BLaER1 treated with 17β-estradiol and CSF1 and Interleukin-3, amounts not matched to agents 10 nM and 100 nM (cell line): ENCODE data around the gene WDFY2.
A peak's percentile ranks its signal among the peaks of the same experiment; 100 is the strongest.
"Not testable (repeated sequence)": the region's sequence is repeated elsewhere in the genome, so short reads cannot be mapped to it uniquely, and the experiment has no call there.

Source experiments
- H3K27ac ChIP-seq, 11 experiments: shearing (Covaris generic); formaldehyde crosslinking; 2 replicates each; pipeline ENCODE4 v1.8.1; 2022
- H3K27me3 ChIP-seq, 11 experiments: shearing (Covaris generic); formaldehyde crosslinking; 2 replicates each; pipeline ENCODE4 v1.8.1; 2022
- H3K36me3 ChIP-seq, 11 experiments: shearing (Covaris generic); formaldehyde crosslinking; 2 replicates each; pipeline ENCODE4 v1.8.1; 2022
- H3K4me1 ChIP-seq, 10 experiments: shearing (Covaris generic); formaldehyde crosslinking; 2 replicates each; pipeline ENCODE4 v1.8.1; 2022
- H3K4me2 ChIP-seq, 11 experiments: shearing (Covaris generic); formaldehyde crosslinking; 2 replicates each; pipeline ENCODE4 v1.8.1; 2022
- H3K4me3 ChIP-seq, 10 experiments: shearing (Covaris generic); formaldehyde crosslinking; 2 replicates each; pipeline ENCODE4 v1.8.1; 2022
- H3K9ac ChIP-seq, 11 experiments: shearing (Covaris generic); formaldehyde crosslinking; 2 replicates each; pipeline ENCODE4 v1.8.1; 2022
- H3K9me3 ChIP-seq, 11 experiments: shearing (Covaris generic); formaldehyde crosslinking; replicated peaks in 1 of 11; 2 replicates each; pipeline ENCODE4 v1.8.1; 2022
- H4K20me1 ChIP-seq, 11 experiments: shearing (Covaris generic); formaldehyde crosslinking; 2 replicates each; pipeline ENCODE4 v1.8.1; 2022
- Cebpa-rat ChIP-seq, 11 experiments: shearing (Covaris generic); IDR thresholded peaks; 2 replicates each; pipeline ENCODE4 v1.8.1; 2022

The WDFY2 gene

DNA sequence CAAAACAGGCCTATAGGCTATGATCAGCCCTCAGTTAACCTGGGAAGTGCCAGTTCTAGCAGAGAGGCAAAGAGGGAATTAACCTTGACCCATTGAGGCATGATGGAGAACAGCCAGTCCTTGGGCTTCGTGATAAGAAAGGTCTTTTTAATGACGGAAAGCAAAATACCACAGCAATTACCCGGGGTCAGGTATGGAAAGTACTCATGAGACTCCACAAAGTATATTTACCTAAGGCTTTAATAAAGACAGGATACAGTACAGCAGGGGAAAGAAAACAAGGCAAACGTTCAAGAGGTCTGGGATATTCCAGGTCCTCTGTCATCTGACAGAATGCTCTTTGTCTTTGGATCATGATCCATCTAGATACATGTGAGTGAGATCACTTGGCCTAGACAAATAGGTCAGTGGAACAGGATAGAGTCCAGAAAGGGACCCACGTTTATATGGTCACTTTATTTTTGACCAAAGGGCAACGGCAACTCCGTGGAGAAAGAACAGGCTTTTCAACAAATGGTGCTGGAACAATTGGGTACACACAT is 52.2 kb downstream of the WDFY2 start:
- peaks cover 0 to 85% (median 18%) of the 10 kb centered on the region in 11 experiments; a peak in 12 of 22 replicates for H4K20me1 ChIP-seq
- peaks cover 0 to 6% (median 0%) of the 10 kb centered on the region in 11 experiments; a peak in 2 of 22 replicates for H3K36me3 ChIP-seq
- no peak overlapping the region for H3K27ac ChIP-seq
- no peaks in the 10 kb centered on the region for H3K27me3 ChIP-seq
- TF ChIP-seq Cebpa-rat (IDR thresholded peaks at IDR 0.05): no peak
- peaks cover 0 to 8% (median 3%) of the 10 kb centered on the region in 11 experiments; a peak in 1 of 22 replicates for H3K9me3 ChIP-seq
- no peak overlapping the region for H3K9ac ChIP-seq
- no peak overlapping the region for H3K4me3 ChIP-seq
- H3K4me2 ChIP-seq: no peak overlapping the region
- peaks cover 0 to 38% (median 3%) of the 10 kb centered on the region in 10 experiments; a peak in 10 of 20 replicates for H3K4me1 ChIP-seq

GRCh38 chr13:51637852-51638215 is 53.6 kb downstream of the WDFY2 start:
- H3K36me3 ChIP-seq: peaks cover 0 to 8% (median 0%) of the 10 kb centered on the region in 11 experiments; a peak in 3 of 22 replicates
- H3K9me3 ChIP-seq: peaks cover 0 to 8% (median 3%) of the 10 kb centered on the region in 11 experiments; a peak in 1 of 22 replicates
- no peak overlapping the region for H3K9ac ChIP-seq
- no peak overlapping the region for H3K4me2 ChIP-seq
- H3K4me1 ChIP-seq: peaks cover 0 to 28% (median 6%) of the 10 kb centered on the region in 10 experiments; a peak in 14 of 20 replicates
- H3K4me3 ChIP-seq: no peak overlapping the region
- peaks cover 0 to 73% (median 17%) of the 10 kb centered on the region in 11 experiments; a peak in 12 of 22 replicates for H4K20me1 ChIP-seq
- no peak for TF ChIP-seq Cebpa-rat (IDR thresholded peaks at IDR 0.05)
- H3K27me3 ChIP-seq: no peaks in the 10 kb centered on the region
- H3K27ac ChIP-seq: no peak overlapping the region

- H4K20me1 ChIP-seq: peaks cover 0 to 73% (median 12%) of the 10 kb centered on the region in 11 experiments; a peak in 12 of 22 replicates
- no peak overlapping the region for H3K27ac ChIP-seq
- no peak for TF ChIP-seq Cebpa-rat (IDR thresholded peaks at IDR 0.05)
- H3K36me3 ChIP-seq: peaks cover 0 to 8% (median 0%) of the 10 kb centered on the region in 11 experiments; a peak in 3 of 22 replicates
- H3K27me3 ChIP-seq: no peaks in the 10 kb centered on the region
- H3K4me1 ChIP-seq: peaks cover 2 to 28% (median 12%) of the 10 kb centered on the region in 10 experiments
- no peak overlapping the region for H3K9ac ChIP-seq
- no peak overlapping the region for H3K4me2 ChIP-seq
- H3K9me3 ChIP-seq: peaks cover 0 to 8% (median 3%) of the 10 kb centered on the region in 11 experiments; a peak in 1 of 22 replicates
- no peak overlapping the region for H3K4me3 ChIP-seq
Observed at GRCh38 chr13:51638216-51638871, 54.1 kb downstream of the WDFY2 start.

- Histone ChIP-seq H3K27me3 (no peaks in the 10 kb centered on the region), H3K36me3 (peaks cover 0 to 8% (median 0%) of the 10 kb centered on the region in 11 experiments; a peak in 3 of 22 replicates), H3K4me3 (no peak overlapping the region), H3K27ac (no peak overlapping the region), H4K20me1 (peaks cover 0 to 73% (median 7%) of the 10 kb centered on the region in 11 experiments; a peak in 11 of 22 replicates), H3K9ac (no peak overlapping the region), H3K4me1 (peaks cover 10 to 36% (median 20%) of the 10 kb centered on the region in 10 experiments), H3K9me3 (peaks cover 0 to 8% (median 3%) of the 10 kb centered on the region in 11 experiments; a peak in 1 of 22 replicates), H3K4me2 (no peak overlapping the region)
- TF ChIP-seq Cebpa-rat (IDR thresholded peaks at IDR 0.05): no peak
Observed at GRCh38 chr13:51639171-51639570, 54.9 kb downstream of the WDFY2 start.

GRCh38 chr13:51640696-51641095 is 56.4 kb downstream of the WDFY2 start:
- peaks cover 25 to 37% (median 32%) of the 10 kb centered on the region in 10 experiments for H3K4me1 ChIP-seq

GRCh38 chr13:51643105-51643881 is 59.0 kb downstream of the WDFY2 start:
- peaks cover 0 to 8% (median 0%) of the 10 kb centered on the region in 11 experiments; a peak in 3 of 22 replicates for H3K36me3 ChIP-seq
- H3K27ac ChIP-seq: peak overlapping the region; percentile 75 to 96 (median 90); a peak in 21 of 22 replicates
- peaks cover 0 to 8% (median 3%) of the 10 kb centered on the region in 11 experiments; a peak in 1 of 22 replicates for H3K9me3 ChIP-seq
- peak overlapping the region; percentile 69 to 90 (median 76) for H3K4me2 ChIP-seq
- H3K9ac ChIP-seq: peak overlapping the region in 6 of 11 experiments; percentile 71 to 77 (median 74); a peak in 11 of 22 replicates
- peaks cover 32 to 59% (median 51%) of the 10 kb centered on the region in 10 experiments for H3K4me1 ChIP-seq
- TF ChIP-seq Cebpa-rat (IDR thresholded peaks at IDR 0.05): no peak
- H3K4me3 ChIP-seq: peak overlapping the region in 1 of 10 experiments; percentile 24; a peak in 1 of 20 replicates
- H4K20me1 ChIP-seq: peaks cover 0 to 61% (median 0%) of the 10 kb centered on the region in 11 experiments; a peak in 6 of 22 replicates
- no peaks in the 10 kb centered on the region for H3K27me3 ChIP-seq

More at GRCh38 chr13:51640696-51641095, 56.4 kb downstream of the WDFY2 start:
- not testable (repeated sequence) for H3K27ac ChIP-seq, H3K9ac ChIP-seq, H3K4me3 ChIP-seq, H3K27me3 ChIP-seq, H3K36me3 ChIP-seq, H3K9me3 ChIP-seq, H3K4me2 ChIP-seq
- H4K20me1 ChIP-seq: peaks cover 0 to 73% (median 7%) of the 10 kb centered on the region in 11 experiments; a peak in 9 of 22 replicates

- peak overlapping the region; percentile 69 to 90 (median 76) for H3K4me2 ChIP-seq
- H3K4me1 ChIP-seq: peaks cover 32 to 59% (median 51%) of the 10 kb centered on the region in 10 experiments
- H3K9me3 ChIP-seq: peaks cover 0 to 9% (median 3%) of the 10 kb centered on the region in 11 experiments; a peak in 2 of 22 replicates
- no peak for TF ChIP-seq Cebpa-rat (IDR thresholded peaks at IDR 0.05)
- H3K36me3 ChIP-seq: peaks cover 0 to 8% (median 0%) of the 10 kb centered on the region in 11 experiments; a peak in 3 of 22 replicates
- H3K4me3 ChIP-seq: peak overlapping the region in 6 of 10 experiments; percentile 14 to 41 (median 22); a peak in 4 of 20 replicates
- peaks cover 0 to 55% (median 0%) of the 10 kb centered on the region in 11 experiments; a peak in 4 of 22 replicates for H4K20me1 ChIP-seq
- peak overlapping the region; percentile 70 to 77 (median 74); a peak in 19 of 22 replicates for H3K9ac ChIP-seq
- H3K27ac ChIP-seq: peak overlapping the region; percentile 75 to 96 (median 90); a peak in 21 of 22 replicates
- H3K27me3 ChIP-seq: no peaks in the 10 kb centered on the region
Observed at GRCh38 chr13:51643882-51644281, 59.6 kb downstream of the WDFY2 start.

DNA sequence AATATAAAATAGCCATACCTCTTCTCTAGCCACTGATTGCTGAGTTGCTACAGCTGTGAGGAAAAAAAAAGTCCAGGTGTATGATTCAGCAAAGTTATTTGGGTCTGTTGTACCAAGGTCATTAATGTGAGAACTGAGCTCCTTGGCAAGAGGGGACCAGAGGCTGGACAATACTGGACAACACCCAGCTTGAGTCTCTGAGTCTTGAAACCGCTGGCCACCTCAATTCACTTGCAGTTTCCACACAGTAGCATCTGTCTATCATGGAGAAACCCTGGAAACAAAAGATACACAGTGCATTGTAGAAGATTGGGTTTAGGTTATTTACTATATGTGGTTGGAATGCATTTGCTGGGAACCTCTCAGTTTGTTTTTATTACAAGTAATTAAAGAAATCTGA is 60.4 kb downstream of the WDFY2 start:
- H3K4me1 ChIP-seq: peaks cover 32 to 59% (median 51%) of the 10 kb centered on the region in 10 experiments
- peak overlapping the region; percentile 70 to 77 (median 74); a peak in 21 of 22 replicates for H3K9ac ChIP-seq
- no peak for TF ChIP-seq Cebpa-rat (IDR thresholded peaks at IDR 0.05)
- H3K27me3 ChIP-seq: no peaks in the 10 kb centered on the region
- H3K9me3 ChIP-seq: peaks cover 0 to 12% (median 3%) of the 10 kb centered on the region in 11 experiments; a peak in 3 of 22 replicates
- peak overlapping the region in 6 of 10 experiments; percentile 18 to 41 (median 22); a peak in 4 of 20 replicates for H3K4me3 ChIP-seq
- peaks cover 0 to 8% (median 0%) of the 10 kb centered on the region in 11 experiments; a peak in 3 of 22 replicates for H3K36me3 ChIP-seq
- peak overlapping the region; percentile 69 to 90 (median 76) for H3K4me2 ChIP-seq
- H4K20me1 ChIP-seq: peaks cover 0 to 48% (median 0%) of the 10 kb centered on the region in 11 experiments; a peak in 3 of 22 replicates
- peak overlapping the region; percentile 75 to 96 (median 90) for H3K27ac ChIP-seq
